ENCODE results near the gene CYFIP1.

The CYFIP1 gene

GRCh38 chr15:22846073-22846472 is 134.1 kb downstream of the CYFIP1 start:
- H3K4me3 ChIP-seq (ENCODE audit: low read depth, low read length), result no peak overlapping the region
- TF ChIP-seq, protein P1, sequence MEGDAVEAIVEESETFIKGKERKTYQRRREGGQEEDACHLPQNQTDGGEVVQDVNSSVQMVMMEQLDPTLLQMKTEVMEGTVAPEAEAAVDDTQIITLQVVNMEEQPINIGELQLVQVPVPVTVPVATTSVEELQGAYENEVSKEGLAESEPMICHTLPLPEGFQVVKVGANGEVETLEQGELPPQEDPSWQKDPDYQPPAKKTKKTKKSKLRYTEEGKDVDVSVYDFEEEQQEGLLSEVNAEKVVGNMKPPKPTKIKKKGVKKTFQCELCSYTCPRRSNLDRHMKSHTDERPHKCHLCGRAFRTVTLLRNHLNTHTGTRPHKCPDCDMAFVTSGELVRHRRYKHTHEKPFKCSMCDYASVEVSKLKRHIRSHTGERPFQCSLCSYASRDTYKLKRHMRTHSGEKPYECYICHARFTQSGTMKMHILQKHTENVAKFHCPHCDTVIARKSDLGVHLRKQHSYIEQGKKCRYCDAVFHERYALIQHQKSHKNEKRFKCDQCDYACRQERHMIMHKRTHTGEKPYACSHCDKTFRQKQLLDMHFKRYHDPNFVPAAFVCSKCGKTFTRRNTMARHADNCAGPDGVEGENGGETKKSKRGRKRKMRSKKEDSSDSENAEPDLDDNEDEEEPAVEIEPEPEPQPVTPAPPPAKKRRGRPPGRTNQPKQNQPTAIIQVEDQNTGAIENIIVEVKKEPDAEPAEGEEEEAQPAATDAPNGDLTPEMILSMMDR (conservative IDR thresholded peaks at IDR 0.05; ENCODE audit: low read depth, low read length), result no peak
- DNase-seq (ENCODE audit: low read depth), result no peak

DNA sequence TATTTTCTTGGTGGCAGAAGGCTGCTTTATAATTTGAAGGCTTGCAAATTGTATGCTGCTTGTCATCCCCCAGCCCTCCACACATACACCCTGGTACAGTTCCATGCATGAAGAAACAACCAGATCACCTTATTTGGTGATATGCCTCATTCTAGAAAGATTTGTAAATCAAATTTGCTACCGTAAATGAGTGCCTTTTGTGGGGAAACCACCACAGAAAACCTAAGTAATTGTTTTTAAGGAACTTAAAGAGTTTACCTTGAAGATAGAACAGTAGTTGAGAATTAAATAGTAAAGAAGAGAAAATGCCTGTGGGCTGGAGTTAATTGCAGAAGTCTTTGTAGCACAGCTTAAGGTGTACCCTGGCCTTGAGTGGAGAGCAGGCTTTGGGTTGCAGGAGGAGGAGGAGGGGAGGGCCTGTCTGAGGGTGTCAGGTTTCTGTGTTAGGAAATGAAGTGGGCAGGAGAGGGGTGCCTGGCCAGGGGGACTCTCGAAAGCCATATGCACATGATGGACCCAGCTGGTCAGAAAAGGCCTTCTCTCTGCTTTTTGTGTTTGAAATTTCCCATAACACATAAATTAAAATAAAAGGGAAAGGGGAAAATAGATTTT is 134.8 kb downstream of the CYFIP1 start:
- TF ChIP-seq, protein P1 (conservative IDR thresholded peaks at IDR 0.05; ENCODE audit: low read depth, low read length), result no peak
- H3K4me3 ChIP-seq (ENCODE audit: low read depth, low read length), result no peak overlapping the region
- DNase-seq (ENCODE audit: low read depth), result peak; percentile 63

DNA sequence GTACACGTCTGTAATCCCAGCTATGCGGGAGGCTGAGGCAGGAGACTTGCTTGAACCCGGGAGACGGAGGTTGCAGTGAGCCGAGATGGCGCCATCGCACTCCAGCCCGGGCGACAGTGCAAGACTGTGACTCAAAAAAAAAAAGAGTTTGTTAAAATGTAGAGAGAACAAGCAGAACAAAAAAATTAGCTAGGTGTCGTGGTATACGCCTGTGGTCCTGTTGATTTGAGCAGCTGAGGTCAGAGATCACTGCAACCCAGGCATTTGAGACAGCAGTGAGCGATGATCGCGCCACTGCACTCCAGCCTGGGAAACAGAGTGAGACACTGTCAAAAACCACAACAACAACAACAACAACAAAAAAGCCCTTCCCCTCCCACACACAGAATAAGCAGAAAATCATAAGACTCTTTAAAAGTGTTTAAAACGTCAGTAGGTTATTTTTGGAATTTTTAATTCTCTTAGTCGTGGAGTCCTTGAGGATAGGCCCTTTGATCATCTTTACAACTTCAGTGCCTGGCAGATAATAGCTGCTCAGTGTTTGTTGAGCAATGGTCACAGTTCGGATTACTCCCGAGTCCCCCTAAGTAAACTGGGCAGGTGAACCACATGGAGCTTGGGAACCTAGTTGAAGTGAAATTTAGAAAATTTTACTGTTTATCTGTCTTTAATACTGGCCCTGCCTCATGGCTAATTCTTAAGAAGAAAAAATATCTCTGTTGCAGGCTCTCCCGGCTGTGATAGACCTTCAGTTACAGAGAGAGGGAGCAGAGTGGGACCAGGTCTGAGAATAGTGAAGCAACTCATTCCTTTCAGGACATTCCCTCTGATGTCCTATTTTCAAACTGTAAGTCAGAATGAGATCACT is 135.5 kb downstream of the CYFIP1 start:
- TF ChIP-seq, protein P1 (conservative IDR thresholded peaks at IDR 0.05; ENCODE audit: low read depth, low read length), result no peak

GRCh38 chr15:22839046-22839695 is 141.0 kb downstream of the CYFIP1 start:
- TF ChIP-seq, protein P1 (conservative IDR thresholded peaks at IDR 0.05; ENCODE audit: low read depth, low read length), result no peak
- peak; percentile 31 for DNase-seq (ENCODE audit: low read depth)
- H3K4me3 ChIP-seq (ENCODE audit: low read depth, low read length), result peak overlapping the region; percentile 87

More for the DNA sequence above, 135.5 kb downstream of the CYFIP1 start:
- no peak overlapping the region for H3K4me3 ChIP-seq (ENCODE audit: low read depth, low read length)
- DNase-seq (ENCODE audit: low read depth), result no peak

GRCh38 chr15:22838292-22839042 is 141.7 kb downstream of the CYFIP1 start, which contains the start of gene NIPA2:
TSS of gene NIPA2 (plus strand) at chr15:22838666. CDS start at chr15:22851732, 13,066 bp downstream.
- peak within 1 kb of the TSS; percentile 87 for H3K4me3 ChIP-seq (ENCODE audit: low read depth, low read length)
- TF ChIP-seq, protein P1 (conservative IDR thresholded peaks at IDR 0.05; ENCODE audit: low read depth, low read length), result no peak
- peak; percentile 99 for DNase-seq (ENCODE audit: low read depth)

- no peak overlapping the region for H3K4me3 ChIP-seq (ENCODE audit: low read depth, low read length)
- TF ChIP-seq, protein P1 (conservative IDR thresholded peaks at IDR 0.05; ENCODE audit: low read depth, low read length), result no peak
- DNase-seq (ENCODE audit: low read depth), result peak; percentile 79
Measured at GRCh38 chr15:22831473-22831872, 148.7 kb downstream of the CYFIP1 start.
